ENCODE data around the gene MAT2B.

- TF ChIP-seq, protein P1, sequence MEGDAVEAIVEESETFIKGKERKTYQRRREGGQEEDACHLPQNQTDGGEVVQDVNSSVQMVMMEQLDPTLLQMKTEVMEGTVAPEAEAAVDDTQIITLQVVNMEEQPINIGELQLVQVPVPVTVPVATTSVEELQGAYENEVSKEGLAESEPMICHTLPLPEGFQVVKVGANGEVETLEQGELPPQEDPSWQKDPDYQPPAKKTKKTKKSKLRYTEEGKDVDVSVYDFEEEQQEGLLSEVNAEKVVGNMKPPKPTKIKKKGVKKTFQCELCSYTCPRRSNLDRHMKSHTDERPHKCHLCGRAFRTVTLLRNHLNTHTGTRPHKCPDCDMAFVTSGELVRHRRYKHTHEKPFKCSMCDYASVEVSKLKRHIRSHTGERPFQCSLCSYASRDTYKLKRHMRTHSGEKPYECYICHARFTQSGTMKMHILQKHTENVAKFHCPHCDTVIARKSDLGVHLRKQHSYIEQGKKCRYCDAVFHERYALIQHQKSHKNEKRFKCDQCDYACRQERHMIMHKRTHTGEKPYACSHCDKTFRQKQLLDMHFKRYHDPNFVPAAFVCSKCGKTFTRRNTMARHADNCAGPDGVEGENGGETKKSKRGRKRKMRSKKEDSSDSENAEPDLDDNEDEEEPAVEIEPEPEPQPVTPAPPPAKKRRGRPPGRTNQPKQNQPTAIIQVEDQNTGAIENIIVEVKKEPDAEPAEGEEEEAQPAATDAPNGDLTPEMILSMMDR (IDR thresholded peaks at IDR 0.05), result no peak
- TF ChIP-seq POLR2A (IDR thresholded peaks at IDR 0.05), result no peak
Measured at GRCh38 chr5:163567811-163568210, 62.4 kb downstream of the MAT2B start.
